ENCODE measurements around the gene MTAP.

GRCh38 chr9:21964925-21965385 lies 162.5 kb downstream of the MTAP start:
- TF ChIP-seq, protein P1, sequence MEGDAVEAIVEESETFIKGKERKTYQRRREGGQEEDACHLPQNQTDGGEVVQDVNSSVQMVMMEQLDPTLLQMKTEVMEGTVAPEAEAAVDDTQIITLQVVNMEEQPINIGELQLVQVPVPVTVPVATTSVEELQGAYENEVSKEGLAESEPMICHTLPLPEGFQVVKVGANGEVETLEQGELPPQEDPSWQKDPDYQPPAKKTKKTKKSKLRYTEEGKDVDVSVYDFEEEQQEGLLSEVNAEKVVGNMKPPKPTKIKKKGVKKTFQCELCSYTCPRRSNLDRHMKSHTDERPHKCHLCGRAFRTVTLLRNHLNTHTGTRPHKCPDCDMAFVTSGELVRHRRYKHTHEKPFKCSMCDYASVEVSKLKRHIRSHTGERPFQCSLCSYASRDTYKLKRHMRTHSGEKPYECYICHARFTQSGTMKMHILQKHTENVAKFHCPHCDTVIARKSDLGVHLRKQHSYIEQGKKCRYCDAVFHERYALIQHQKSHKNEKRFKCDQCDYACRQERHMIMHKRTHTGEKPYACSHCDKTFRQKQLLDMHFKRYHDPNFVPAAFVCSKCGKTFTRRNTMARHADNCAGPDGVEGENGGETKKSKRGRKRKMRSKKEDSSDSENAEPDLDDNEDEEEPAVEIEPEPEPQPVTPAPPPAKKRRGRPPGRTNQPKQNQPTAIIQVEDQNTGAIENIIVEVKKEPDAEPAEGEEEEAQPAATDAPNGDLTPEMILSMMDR (IDR thresholded peaks at IDR 0.05 in 8 of 11, conservative IDR thresholded peaks at IDR 0.05 in 3 of 11): no peak
- no peak for TF ChIP-seq POLR2A (IDR thresholded peaks at IDR 0.05)
- TF ChIP-seq POLR2AphosphoS5 (IDR thresholded peaks at IDR 0.05): no peak
